ENCODE data around the gene LLGL2.

Gene LLGL2

GRCh38 chr17:75553295-75554110 lies 28.0 kb downstream of the LLGL2 start:
- DNase-seq: no peak

GRCh38 chr17:75555679-75556153 lies 30.2 kb downstream of the LLGL2 start:
- no peak for DNase-seq

GRCh38 chr17:75557075-75557851 lies 31.8 kb downstream of the LLGL2 start:
- no peak for DNase-seq

GRCh38 chr17:75557852-75558665 lies 32.6 kb downstream of the LLGL2 start:
- no peak for DNase-seq

GRCh38 chr17:75558666-75559530 lies 33.4 kb downstream of the LLGL2 start:
- DNase-seq: no peak

- DNase-seq: no peak
Observed at GRCh38 chr17:75559958-75560533, 34.5 kb downstream of the LLGL2 start.

- no peak for DNase-seq
Observed at GRCh38 chr17:75561927-75562603, 36.6 kb downstream of the LLGL2 start.

GRCh38 chr17:75563063-75563758 lies 37.7 kb downstream of the LLGL2 start:
- DNase-seq: no peak

- no peak for DNase-seq
Observed at GRCh38 chr17:75564195-75564594, 38.7 kb downstream of the LLGL2 start.

GRCh38 chr17:75565066-75565465 lies 39.6 kb downstream of the LLGL2 start:
- no peak for DNase-seq

- DNase-seq: no peak
Observed at GRCh38 chr17:75565618-75566017, 40.1 kb downstream of the LLGL2 start.

GRCh38 chr17:75566416-75566815 lies 40.9 kb downstream of the LLGL2 start:
- DNase-seq: no peak

- no peak for DNase-seq
Observed at GRCh38 chr17:75566834-75567233, 41.3 kb downstream of the LLGL2 start.

- DNase-seq: no peak
Observed at GRCh38 chr17:75568412-75569255, 43.1 kb downstream of the LLGL2 start.

GRCh38 chr17:75570034-75570676 lies 44.7 kb downstream of the LLGL2 start:
- no peak for DNase-seq

- DNase-seq: no peak
Observed at GRCh38 chr17:75570772-75571171, 45.3 kb downstream of the LLGL2 start.

- DNase-seq: no peak
Observed at GRCh38 chr17:75571197-75571884, 45.8 kb downstream of the LLGL2 start.

- no peak for DNase-seq
Observed at GRCh38 chr17:75571885-75572215, 46.4 kb downstream of the LLGL2 start.

All from CD4-positive, alpha-beta T cell treated with Interleukin-17A for 4 hours (primary cell).